ENCODE results near the gene ABTB1.

ABTB1 gene

DNA sequence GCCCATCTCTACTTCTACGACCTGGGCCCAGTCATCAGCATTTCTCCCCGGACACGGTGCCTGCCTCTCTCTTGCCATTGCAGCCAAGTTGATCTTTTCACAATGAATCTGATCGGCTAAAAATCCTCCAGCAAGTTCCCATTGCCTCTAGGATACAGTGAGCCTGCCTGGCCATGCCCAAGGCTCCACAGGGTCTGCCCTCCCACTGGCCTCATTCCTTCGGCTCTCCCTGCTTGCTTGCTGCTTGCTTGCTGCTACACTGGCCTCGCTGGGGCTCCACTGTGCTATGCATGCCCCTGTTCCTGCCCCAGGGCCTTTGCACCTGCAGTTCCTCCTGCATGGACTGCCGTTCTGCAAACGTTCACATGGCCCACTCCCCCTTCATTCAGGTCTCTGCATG is 2.0 kb downstream of the ABTB1 start:
- ATAC-seq (ENCODE audit: low read depth), result no peak
- no peaks in the 10 kb centered on the region for H3K36me3 ChIP-seq (ENCODE audit: low read depth)
- no peak overlapping the region for H3K27ac ChIP-seq (ENCODE audit: poor library complexity, severe bottlenecking)
- TF ChIP-seq, protein P1, sequence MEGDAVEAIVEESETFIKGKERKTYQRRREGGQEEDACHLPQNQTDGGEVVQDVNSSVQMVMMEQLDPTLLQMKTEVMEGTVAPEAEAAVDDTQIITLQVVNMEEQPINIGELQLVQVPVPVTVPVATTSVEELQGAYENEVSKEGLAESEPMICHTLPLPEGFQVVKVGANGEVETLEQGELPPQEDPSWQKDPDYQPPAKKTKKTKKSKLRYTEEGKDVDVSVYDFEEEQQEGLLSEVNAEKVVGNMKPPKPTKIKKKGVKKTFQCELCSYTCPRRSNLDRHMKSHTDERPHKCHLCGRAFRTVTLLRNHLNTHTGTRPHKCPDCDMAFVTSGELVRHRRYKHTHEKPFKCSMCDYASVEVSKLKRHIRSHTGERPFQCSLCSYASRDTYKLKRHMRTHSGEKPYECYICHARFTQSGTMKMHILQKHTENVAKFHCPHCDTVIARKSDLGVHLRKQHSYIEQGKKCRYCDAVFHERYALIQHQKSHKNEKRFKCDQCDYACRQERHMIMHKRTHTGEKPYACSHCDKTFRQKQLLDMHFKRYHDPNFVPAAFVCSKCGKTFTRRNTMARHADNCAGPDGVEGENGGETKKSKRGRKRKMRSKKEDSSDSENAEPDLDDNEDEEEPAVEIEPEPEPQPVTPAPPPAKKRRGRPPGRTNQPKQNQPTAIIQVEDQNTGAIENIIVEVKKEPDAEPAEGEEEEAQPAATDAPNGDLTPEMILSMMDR (IDR thresholded peaks at IDR 0.05; ENCODE audit: poor library complexity, severe bottlenecking), result no peak
- no peaks in the 10 kb centered on the region for H3K9me3 ChIP-seq (ENCODE audit: severe bottlenecking)
- H3K4me3 ChIP-seq (ENCODE audit: severe bottlenecking), result no peak overlapping the region
- DNase-seq (ENCODE audit: low spot score), result no peak
- no peaks in the 10 kb centered on the region for H3K4me1 ChIP-seq (ENCODE audit: insufficient read depth, poor library complexity, severe bottlenecking)
- no peaks in the 10 kb centered on the region for H3K27me3 ChIP-seq (ENCODE audit: insufficient read depth, poor library complexity, severe bottlenecking)

DNA sequence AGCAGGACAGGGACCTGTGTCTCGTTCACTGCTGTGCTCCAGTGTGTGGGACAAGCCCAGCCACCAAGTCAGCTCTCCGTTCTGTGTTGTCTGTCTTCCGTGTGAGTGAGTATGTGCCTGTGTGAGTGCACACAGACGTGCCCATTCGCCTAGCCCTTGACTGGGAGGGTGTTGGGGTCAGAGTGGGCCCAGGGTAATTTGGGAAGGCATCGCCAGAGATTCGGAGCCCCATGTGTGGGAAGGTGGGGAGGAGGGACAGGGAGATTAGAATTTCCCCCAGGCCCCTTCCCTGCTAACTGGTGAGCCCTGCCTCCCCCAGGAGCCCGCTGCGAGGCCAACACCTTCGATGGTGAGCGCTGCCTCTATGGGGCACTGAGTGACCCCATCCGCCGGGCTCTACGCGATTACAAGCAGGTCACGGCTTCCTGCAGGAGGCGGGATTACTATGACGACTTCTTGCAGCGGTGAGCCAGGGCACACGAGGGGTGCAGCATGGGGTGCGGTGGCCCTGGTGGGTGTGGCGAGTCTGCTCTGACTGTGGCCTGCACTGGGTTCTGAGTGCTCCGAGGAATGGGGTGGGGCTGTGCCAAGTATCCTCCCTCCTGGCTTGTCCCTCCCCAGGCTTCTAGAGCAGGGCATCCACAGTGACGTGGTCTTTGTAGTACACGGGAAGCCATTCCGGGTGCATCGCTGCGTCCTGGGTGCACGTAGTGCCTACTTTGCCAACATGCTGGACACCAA is 3.1 kb downstream of the ABTB1 start:
- no peak for DNase-seq (ENCODE audit: low spot score)

DNA sequence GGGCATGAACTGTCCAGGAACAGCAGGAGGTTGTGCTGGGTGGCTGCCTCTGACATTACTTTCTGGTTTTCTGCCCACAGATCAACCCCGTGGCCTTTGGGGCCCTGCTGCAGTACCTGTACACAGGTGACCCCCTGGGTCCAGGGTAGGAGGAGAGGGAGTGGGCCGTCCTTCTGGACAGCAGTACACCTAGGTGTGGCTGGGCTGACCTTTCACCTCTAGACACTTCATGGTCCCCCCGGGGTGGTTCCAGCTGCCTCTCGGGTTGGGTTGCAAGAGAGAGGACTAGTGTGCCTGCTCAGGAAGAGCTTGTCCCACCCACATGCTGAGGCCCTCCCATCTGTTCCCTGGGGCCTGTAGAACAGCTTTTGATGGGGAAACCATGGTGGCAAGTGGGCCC is 3.7 kb downstream of the ABTB1 start:
- TF ChIP-seq, protein P1 (IDR thresholded peaks at IDR 0.05; ENCODE audit: poor library complexity, severe bottlenecking), result no peak
- no peaks in the 10 kb centered on the region for H3K36me3 ChIP-seq (ENCODE audit: low read depth)
- no peak for DNase-seq (ENCODE audit: low spot score)
- no peaks in the 10 kb centered on the region for H3K27me3 ChIP-seq (ENCODE audit: insufficient read depth, poor library complexity, severe bottlenecking)
- no peaks in the 10 kb centered on the region for H3K9me3 ChIP-seq (ENCODE audit: severe bottlenecking)
- no peak for ATAC-seq (ENCODE audit: low read depth)
- H3K27ac ChIP-seq (ENCODE audit: poor library complexity, severe bottlenecking), result no peak overlapping the region
- H3K4me3 ChIP-seq (ENCODE audit: severe bottlenecking), result no peak overlapping the region
- H3K4me1 ChIP-seq (ENCODE audit: insufficient read depth, poor library complexity, severe bottlenecking), result no peaks in the 10 kb centered on the region

More for the DNA sequence above, 3.1 kb downstream of the ABTB1 start:
- no peaks in the 10 kb centered on the region for H3K9me3 ChIP-seq (ENCODE audit: severe bottlenecking)
- H3K36me3 ChIP-seq (ENCODE audit: low read depth), result no peaks in the 10 kb centered on the region
- ATAC-seq (ENCODE audit: low read depth), result no peak
- H3K4me3 ChIP-seq (ENCODE audit: severe bottlenecking), result no peak overlapping the region
- no peak overlapping the region for H3K27ac ChIP-seq (ENCODE audit: poor library complexity, severe bottlenecking)
- TF ChIP-seq, protein P1 (IDR thresholded peaks at IDR 0.05; ENCODE audit: poor library complexity, severe bottlenecking), result no peak
- no peaks in the 10 kb centered on the region for H3K27me3 ChIP-seq (ENCODE audit: insufficient read depth, poor library complexity, severe bottlenecking)
- H3K4me1 ChIP-seq (ENCODE audit: insufficient read depth, poor library complexity, severe bottlenecking), result no peaks in the 10 kb centered on the region

DNA sequence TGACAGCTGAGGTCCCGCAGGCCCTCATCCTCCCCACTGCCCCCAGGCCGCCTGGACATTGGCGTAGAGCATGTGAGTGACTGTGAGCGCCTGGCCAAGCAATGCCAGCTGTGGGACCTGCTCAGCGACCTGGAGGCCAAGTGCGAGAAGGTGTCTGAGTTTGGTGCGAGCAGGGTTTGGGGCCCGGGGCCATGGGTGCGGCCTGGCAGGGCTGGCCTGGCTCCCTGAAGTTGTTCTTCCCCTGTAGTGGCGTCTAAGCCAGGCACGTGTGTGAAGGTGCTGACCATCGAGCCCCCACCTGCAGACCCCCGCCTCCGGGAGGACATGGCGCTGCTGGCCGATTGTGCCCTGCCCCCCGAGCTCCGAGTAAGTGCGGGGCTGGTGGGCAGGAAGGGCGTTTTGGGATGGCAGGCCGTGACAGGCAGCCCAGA is 4.2 kb downstream of the ABTB1 start:
- Histone ChIP-seq H3K36me3 (ENCODE audit: low read depth) (no peaks in the 10 kb centered on the region), H3K9me3 (ENCODE audit: severe bottlenecking) (no peaks in the 10 kb centered on the region), H3K4me3 (ENCODE audit: severe bottlenecking) (no peak overlapping the region), H3K27me3 (ENCODE audit: insufficient read depth, poor library complexity, severe bottlenecking) (no peaks in the 10 kb centered on the region), H3K27ac (ENCODE audit: poor library complexity, severe bottlenecking) (no peak overlapping the region), H3K4me1 (ENCODE audit: insufficient read depth, poor library complexity, severe bottlenecking) (no peaks in the 10 kb centered on the region)
- no peak for ATAC-seq (ENCODE audit: low read depth)
- TF ChIP-seq, protein P1 (IDR thresholded peaks at IDR 0.05; ENCODE audit: poor library complexity, severe bottlenecking), result no peak
- no peak for DNase-seq (ENCODE audit: low spot score)
